Right lobe of liver (tissue), 6 donors: ENCODE results near the gene GRB2. TPM values are rescaled to one million over a fixed set of nuclear protein-coding genes. Genes with fewer than 3 reads are reported as not detected.

ENCODE experiments used
- ATAC-seq, 4 donors: fragments of 200-7000 bp; cut with Tn5 transposase; one replicate each; pipeline ENCODE4 v1.9.1; 2020; ENCODE audit warnings: mild to moderate bottlenecking in 4 of 4, moderate library complexity in 4 of 4
- DNase-seq, 3 donors: peaks; one replicate each; pipeline ENCODE4 v3.0.0-alpha.2; 2020
- H3K27ac ChIP-seq, 3 donors: fragments of 200-600 bp; one replicate each; pipeline ENCODE4 v1.8.0; 2022
- H3K27me3 ChIP-seq, 2 donors: fragments of 200-600 bp; one replicate each; pipeline ENCODE4 v1.8.0; 2022
- H3K36me3 ChIP-seq, 4 donors: fragments of 200-600 bp; sonication (generic) in 1 of 4; one replicate each; pipeline versions ENCODE4 v1.5.1 to v1.8.0; 2017 to 2022; ENCODE audit warnings: control low read depth in 1 of 4
- H3K4me1 ChIP-seq, 4 donors: fragments of 200-600 bp; sonication (generic) in 1 of 4; one replicate each; pipeline versions ENCODE4 v1.5.1 to v1.8.0; 2017 to 2022; ENCODE audit warnings: control low read depth in 1 of 4
- H3K4me3 ChIP-seq, 3 donors: fragments of 200-600 bp; one replicate each; pipeline ENCODE4 v1.8.0; 2022
- H3K9me3 ChIP-seq, 4 donors: fragments of 200-600 bp; sonication (generic) in 1 of 4; one replicate each; pipeline versions ENCODE4 v1.5.1 to v1.8.0; 2017 to 2022; ENCODE audit warnings: control low read depth in 1 of 4
- POLR2A ChIP-seq: fragments of 450-650 bp; IDR thresholded peaks from one replicate; pipeline ENCODE4 v1.6.1; 2017; ENCODE audit warnings: antibody characterized with exemption, mild to moderate bottlenecking
- WGBS: methylation state at CpG from one replicate; pipeline ENCODE4 v1.1.6; 2018; ENCODE audit warnings: low coverage, low lambda C conversion rate; ENCODE audit not compliant: insufficient coverage; ENCODE audit errors: missing lambda C conversion rate; 5-methylcytosine and 5-hydroxymethylcytosine counted together
- intact Hi-C, 2 donors: fragments of 100-400 bp; cut with DNase I; formaldehyde crosslinking; loops; one replicate each; pipeline versions ENCODE4 v1.11.2 to v1.14.1; 2022
- total RNA-seq, 6 experiments: library from RNA; depleted of rRNA in 2 of 6; stranded (reverse); fragments of >200 nt in 2 of 6; fragmentation: NEBNext Ultra II Directional in 3 of 6; extraction: Animal tissue kit (Norgen Biotek cat#: 25700) in 3 of 6; gene quantifications; one replicate each; pipeline versions ENCODE4 v1.1.0 to v1.2.4, GENCODE V29; 2016 to 2023
- TF ChIP-seq, protein P1 (sequence below), 4 donors: fragments of 200-600 bp in 3 of 4; fragments of 450-650 bp in 1 of 4; IDR thresholded peaks; one replicate each; pipeline versions ENCODE4 v1.5.1 to v1.8.0; 2016 to 2022; ENCODE audit warnings: antibody characterized with exemption in 4 of 4, mild to moderate bottlenecking in 2 of 4
- donor health status: DM: no; HTN: yes; CAD: no.
- donor health status: DM: no; HTN: no; CAD: no.
- donor health status: DM: no; HTN: no; CAD: no.
- donor health status: DM: no; HTN: yes; CAD: no.
- donor health status: DM: no; HTN: yes; CAD: no.

GRB2 gene
- total RNA-seq, 6 experiments from 2014 or later: 42.4 to 70.5 (median 53.8) TPM

DNA sequence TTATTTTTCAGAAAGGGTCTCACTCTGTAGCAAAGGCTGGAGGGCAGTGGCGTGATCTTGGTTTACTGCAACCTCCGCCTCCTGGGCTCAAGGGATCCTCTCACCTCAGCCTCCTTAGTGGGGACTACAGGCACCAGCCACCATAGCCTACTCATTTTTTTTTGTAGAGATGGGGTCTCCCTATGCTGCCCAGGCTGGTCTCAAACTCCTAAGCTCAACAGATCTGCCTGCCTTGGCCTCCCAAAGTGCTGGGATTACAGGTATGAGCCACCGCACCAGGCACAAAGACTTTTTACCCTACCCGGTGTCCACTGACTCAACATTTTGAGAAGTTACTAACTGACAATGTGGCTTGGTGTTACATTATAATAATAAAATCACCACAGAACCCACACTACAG, 7.2 kb downstream of the GRB2 start:
- H3K4me3 ChIP-seq: no peak overlapping the region
- peaks cover 0 to 23% (median 3%) of the 10 kb centered on the region in 4 donors for H3K4me1 ChIP-seq
- H3K9me3 ChIP-seq: no peaks in the 10 kb centered on the region
- ATAC-seq (no peak), DNase-seq (peak in 1 of 3 donors; percentile 29)
- 90% methylated on average over 2 of the region's 4 CpGs for WGBS
- intact Hi-C loops: no loop called here
- no peaks in the 10 kb centered on the region for H3K27me3 ChIP-seq
- H3K36me3 ChIP-seq: no peaks in the 10 kb centered on the region
- TF ChIP-seq, protein P1, sequence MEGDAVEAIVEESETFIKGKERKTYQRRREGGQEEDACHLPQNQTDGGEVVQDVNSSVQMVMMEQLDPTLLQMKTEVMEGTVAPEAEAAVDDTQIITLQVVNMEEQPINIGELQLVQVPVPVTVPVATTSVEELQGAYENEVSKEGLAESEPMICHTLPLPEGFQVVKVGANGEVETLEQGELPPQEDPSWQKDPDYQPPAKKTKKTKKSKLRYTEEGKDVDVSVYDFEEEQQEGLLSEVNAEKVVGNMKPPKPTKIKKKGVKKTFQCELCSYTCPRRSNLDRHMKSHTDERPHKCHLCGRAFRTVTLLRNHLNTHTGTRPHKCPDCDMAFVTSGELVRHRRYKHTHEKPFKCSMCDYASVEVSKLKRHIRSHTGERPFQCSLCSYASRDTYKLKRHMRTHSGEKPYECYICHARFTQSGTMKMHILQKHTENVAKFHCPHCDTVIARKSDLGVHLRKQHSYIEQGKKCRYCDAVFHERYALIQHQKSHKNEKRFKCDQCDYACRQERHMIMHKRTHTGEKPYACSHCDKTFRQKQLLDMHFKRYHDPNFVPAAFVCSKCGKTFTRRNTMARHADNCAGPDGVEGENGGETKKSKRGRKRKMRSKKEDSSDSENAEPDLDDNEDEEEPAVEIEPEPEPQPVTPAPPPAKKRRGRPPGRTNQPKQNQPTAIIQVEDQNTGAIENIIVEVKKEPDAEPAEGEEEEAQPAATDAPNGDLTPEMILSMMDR (IDR thresholded peaks at IDR 0.05): no peak
- TF ChIP-seq POLR2A: no peak
- no peak overlapping the region for H3K27ac ChIP-seq

DNA sequence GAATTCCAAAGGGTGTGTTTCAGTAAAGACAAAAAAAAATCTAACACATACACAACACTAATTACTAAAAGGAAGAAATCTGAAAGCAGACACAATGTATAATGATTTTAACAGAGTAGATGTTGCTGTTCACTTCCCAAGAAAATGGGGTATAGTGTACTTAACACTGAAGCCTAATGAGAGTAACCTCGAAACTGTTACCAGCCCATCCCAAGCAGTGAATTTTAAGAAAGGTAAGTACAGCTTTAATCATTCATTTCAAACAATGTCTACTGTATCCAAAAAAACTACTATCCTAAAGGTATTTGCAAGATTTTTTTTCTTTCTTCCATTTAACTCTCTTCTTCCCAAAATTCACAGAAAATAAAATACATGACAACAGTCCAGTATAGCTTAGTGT, 8.3 kb downstream of the GRB2 start:
- ATAC-seq (no peak), DNase-seq (no peak)
- H3K9me3 ChIP-seq: no peaks in the 10 kb centered on the region
- H3K36me3 ChIP-seq: peaks cover 0 to 1% (median 0%) of the 10 kb centered on the region in 4 donors
- TF ChIP-seq POLR2A: no peak
- TF ChIP-seq, protein P1 (IDR thresholded peaks at IDR 0.05): no peak
- no peaks in the 10 kb centered on the region for H3K27me3 ChIP-seq
- H3K27ac ChIP-seq: no peak overlapping the region
- WGBS: 50% methylated on average over 1 of the region's 1 CpG
- H3K4me1 ChIP-seq: peaks cover 0 to 29% (median 5%) of the 10 kb centered on the region in 4 donors
- no peak overlapping the region for H3K4me3 ChIP-seq
- intact Hi-C loops: no loop called here

DNA sequence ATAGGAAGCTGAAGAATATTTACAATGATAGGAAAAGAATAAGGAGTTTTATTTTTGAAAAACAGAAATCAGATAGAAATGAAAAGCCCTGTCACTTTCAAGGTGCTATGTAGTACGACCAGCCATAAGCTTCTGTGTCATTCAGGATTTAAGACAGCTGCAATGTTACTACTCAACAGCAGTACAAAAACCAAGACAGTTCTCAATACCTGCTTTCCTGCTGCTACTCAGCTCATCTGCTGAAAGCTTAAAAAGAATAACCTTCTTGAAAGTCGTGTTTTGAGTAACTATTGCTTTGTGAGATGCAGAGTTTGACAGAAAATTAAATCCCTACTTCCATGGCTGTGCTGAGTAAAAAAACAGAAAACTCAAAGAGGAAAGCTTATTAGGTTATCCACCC, 8.7 kb downstream of the GRB2 start:
- H3K4me3 ChIP-seq: no peak overlapping the region
- H3K9me3 ChIP-seq: no peaks in the 10 kb centered on the region
- no peaks in the 10 kb centered on the region for H3K27me3 ChIP-seq
- no peak overlapping the region for H3K27ac ChIP-seq
- DNase-seq: no peak
- peaks cover 0 to 29% (median 5%) of the 10 kb centered on the region in 4 donors for H3K4me1 ChIP-seq
- H3K36me3 ChIP-seq: peaks cover 0 to 3% (median 0%) of the 10 kb centered on the region in 4 donors
- TF ChIP-seq POLR2A: no peak
- TF ChIP-seq, protein P1 (IDR thresholded peaks at IDR 0.05): no peak
- intact Hi-C loops: no loop called here
- 44% methylated on average over 2 of the region's 2 CpGs for WGBS
- no peak for ATAC-seq

DNA sequence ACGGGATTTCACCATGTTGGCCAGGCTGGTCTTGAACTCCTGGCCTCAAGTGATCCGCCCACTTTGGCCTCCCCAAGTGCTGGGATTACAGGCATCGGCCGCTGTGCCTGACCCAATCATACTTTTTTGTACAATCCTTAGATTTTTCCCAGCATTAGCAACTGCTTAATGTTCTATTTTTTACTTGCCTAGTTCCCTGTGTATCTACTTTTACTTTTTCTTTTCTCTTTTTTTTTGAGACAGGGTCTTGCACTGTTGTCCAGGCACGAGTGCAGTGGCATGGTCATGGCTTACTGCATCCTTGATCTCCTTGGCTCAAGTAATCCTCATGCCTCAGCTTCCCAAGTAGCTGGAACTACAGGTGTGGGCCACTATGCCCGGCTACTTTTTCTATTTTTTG, 9.5 kb downstream of the GRB2 start:
- Histone ChIP-seq H3K4me1 (peaks cover 0 to 31% (median 5%) of the 10 kb centered on the region in 4 donors), H3K36me3 (peaks cover 0 to 3% (median 0%) of the 10 kb centered on the region in 4 donors), H3K27ac (no peak overlapping the region), H3K9me3 (no peaks in the 10 kb centered on the region), H3K4me3 (no peak overlapping the region), H3K27me3 (no peaks in the 10 kb centered on the region)
- no peak for DNase-seq
- 69% methylated on average over 5 of the region's 6 CpGs for WGBS
- intact Hi-C loops: no loop called here
- ATAC-seq: no peak
- no peak for TF ChIP-seq POLR2A
- TF ChIP-seq, protein P1 (IDR thresholded peaks at IDR 0.05): no peak
